ENCODE data around the gene TCFL5. TPM values are rescaled to one million over a fixed set of nuclear protein-coding genes. Genes with fewer than 3 reads are reported as not detected.

The TCFL5 gene
- total RNA-seq, 2 donors from 2014 or later = 7.1 to 24.8 TPM

DNA sequence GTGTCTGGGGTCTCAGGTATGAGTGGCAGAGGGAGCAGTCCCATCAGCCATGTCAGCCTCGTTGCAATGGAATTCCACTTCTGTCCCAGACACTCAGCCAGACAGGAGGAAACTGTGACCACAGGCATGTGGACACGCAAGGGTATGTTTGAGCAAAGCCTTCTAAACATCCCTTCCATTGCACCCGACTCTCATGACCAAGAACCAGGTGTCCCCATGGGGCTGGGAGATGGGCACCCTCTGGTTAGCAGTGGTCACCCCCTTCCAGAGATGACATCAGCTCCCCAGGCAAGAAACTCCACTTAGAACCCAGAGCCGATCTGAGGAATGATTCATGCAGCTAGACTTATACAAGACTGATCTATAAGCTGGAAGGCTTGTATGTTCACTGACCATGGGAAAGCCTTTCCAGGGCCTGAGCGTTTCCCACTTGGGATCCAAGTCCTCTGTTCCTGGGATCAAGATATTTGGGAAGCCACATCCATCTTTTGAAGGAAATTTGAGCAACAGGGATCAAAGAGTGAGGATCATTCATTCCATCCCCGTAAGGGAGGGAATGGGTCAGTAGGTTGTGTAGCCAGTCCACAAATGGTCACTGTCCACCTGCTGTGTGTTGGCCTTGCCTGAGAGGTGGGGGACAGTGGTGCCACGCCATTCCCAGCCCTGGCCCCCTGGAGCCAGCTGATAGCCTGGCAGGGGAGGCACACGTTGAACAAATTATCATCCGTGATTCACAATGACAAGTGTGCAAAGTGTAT is 69.3 kb downstream of the TCFL5 start:
- no peak overlapping the region for H3K4me3 ChIP-seq
- peaks cover 5% of the 10 kb centered on the region for H3K4me1 ChIP-seq (replicated peaks)
- H3K27me3 ChIP-seq (replicated peaks; ENCODE audit: insufficient read depth) = no peaks in the 10 kb centered on the region
- intact Hi-C loops (cut with DNase I) = loop anchor here (2.0 to 10.0 kb wide), 2 partner anchors 124 to 728 kb away; partner anchors contain the start of gene TAF4
- H3K9me3 ChIP-seq = no peaks in the 10 kb centered on the region
- H3K27ac ChIP-seq = no peak overlapping the region
- TF ChIP-seq POLR2AphosphoS5 (IDR thresholded peaks at IDR 0.05) (no peak), POLR2A (IDR thresholded peaks at IDR 0.05) (no peak)
- TF ChIP-seq, protein P1, sequence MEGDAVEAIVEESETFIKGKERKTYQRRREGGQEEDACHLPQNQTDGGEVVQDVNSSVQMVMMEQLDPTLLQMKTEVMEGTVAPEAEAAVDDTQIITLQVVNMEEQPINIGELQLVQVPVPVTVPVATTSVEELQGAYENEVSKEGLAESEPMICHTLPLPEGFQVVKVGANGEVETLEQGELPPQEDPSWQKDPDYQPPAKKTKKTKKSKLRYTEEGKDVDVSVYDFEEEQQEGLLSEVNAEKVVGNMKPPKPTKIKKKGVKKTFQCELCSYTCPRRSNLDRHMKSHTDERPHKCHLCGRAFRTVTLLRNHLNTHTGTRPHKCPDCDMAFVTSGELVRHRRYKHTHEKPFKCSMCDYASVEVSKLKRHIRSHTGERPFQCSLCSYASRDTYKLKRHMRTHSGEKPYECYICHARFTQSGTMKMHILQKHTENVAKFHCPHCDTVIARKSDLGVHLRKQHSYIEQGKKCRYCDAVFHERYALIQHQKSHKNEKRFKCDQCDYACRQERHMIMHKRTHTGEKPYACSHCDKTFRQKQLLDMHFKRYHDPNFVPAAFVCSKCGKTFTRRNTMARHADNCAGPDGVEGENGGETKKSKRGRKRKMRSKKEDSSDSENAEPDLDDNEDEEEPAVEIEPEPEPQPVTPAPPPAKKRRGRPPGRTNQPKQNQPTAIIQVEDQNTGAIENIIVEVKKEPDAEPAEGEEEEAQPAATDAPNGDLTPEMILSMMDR (IDR thresholded peaks at IDR 0.05) = no peak
- no peak for DNase-seq (ENCODE audit: low spot score)
- WGBS = 75% methylated on average over 9 of the region's 9 CpGs
- H3K36me3 ChIP-seq = no peaks in the 10 kb centered on the region

DNA sequence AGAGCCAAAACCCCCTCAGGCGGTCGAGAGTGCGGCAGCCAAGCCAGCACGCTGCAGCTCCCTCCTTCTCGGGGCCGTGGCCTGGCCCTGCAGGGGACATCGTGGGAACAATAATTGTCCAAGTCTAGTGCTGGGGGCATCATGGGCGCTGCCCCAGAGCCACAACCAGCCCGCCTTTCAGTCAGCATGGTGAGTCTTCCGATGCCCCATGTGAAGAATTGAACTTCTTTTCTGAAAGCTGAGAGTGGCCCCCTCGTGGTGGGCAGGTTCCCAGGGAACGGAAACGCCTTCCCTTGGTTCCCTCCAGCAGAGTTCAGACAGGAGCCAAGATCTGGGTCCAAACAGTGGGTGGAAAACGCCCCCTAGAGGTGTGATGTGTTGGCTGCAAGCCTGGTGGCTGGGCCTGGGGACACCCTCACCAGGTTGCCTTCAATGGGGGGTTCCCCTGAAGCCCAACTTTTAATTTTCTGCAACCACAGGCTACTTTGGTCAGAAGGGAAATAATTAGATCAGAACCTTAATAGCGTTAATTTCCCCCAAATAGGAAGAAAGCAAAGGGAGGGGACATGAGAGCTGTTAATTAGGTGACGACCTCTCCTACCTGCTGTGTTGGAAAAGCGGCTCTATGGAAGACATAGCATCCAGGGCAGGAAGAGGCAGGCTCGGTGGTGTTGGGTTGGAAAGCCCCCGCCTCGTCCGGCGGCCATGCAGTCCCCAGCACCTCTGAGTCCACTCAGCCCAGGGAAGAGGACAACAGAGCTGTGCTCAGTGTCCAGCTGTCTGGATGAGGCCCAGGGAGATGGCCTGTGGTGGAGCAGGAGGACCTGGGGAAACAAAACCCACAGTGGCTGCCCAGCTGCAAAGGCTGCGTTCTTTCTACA is 70.1 kb downstream of the TCFL5 start:
- no peaks in the 10 kb centered on the region for H3K36me3 ChIP-seq
- peak; percentile 58 for DNase-seq (ENCODE audit: low spot score)
- H3K4me3 ChIP-seq = no peak overlapping the region
- no peaks in the 10 kb centered on the region for H3K4me1 ChIP-seq (replicated peaks)
- TF ChIP-seq POLR2A (IDR thresholded peaks at IDR 0.05) (no peak), POLR2AphosphoS5 (IDR thresholded peaks at IDR 0.05) (peak; percentile 57)
- TF ChIP-seq, protein P1 (IDR thresholded peaks at IDR 0.05) = peak; percentile 71 to 95 (median 88)
- H3K27ac ChIP-seq = no peak overlapping the region
- no peaks in the 10 kb centered on the region for H3K9me3 ChIP-seq
- intact Hi-C loops (cut with DNase I) = loop anchor here (2.0 to 10.0 kb wide), 2 partner anchors 123 to 727 kb away; partner anchors contain the start of gene TAF4
- 32% methylated on average over 23 of the region's 23 CpGs for WGBS
- H3K27me3 ChIP-seq (replicated peaks; ENCODE audit: insufficient read depth) = no peaks in the 10 kb centered on the region

Small RNAs within 50 kb of the gene (small RNA-seq; reads per million reads assigned to genes)
- 0 reads per million in 2 donors for gene DPH3P1

Other genes starting within 250 kb of the TCFL5 start
- gene SLCO4A1, start 219.3 kb downstream of the TCFL5 start, total RNA-seq = 10 to 100 TPM in 1 of 2 donors, 1 to 10 TPM in 1; 4.5 to 12.3 TPM
- gene NTSR1, start 153.0 kb downstream of the TCFL5 start, total RNA-seq = under 1 TPM in 1 of 2 donors, not detected in 1; 0.74 TPM
- 10 to 100 TPM in 1 of 2 donors, 1 to 10 TPM in 1; 8.3 to 24.1 TPM for gene MRGBP, start 65.3 kb downstream of the TCFL5 start, total RNA-seq
- 10 to 100 TPM; 60.2 to 76.9 TPM for gene OGFR, start 57.0 kb downstream of the TCFL5 start, total RNA-seq
- 1 to 10 TPM; 5.8 to 6.5 TPM for gene COL9A3, start 44.8 kb downstream of the TCFL5 start, total RNA-seq
- gene DIDO1, start 64.7 kb upstream of the TCFL5 start, total RNA-seq = 10 to 100 TPM; 68.5 to 75.9 TPM
- 10 to 100 TPM; 38.7 to 42.7 TPM for gene GID8, start 76.3 kb upstream of the TCFL5 start, total RNA-seq
- gene SLC17A9, start 90.9 kb upstream of the TCFL5 start, total RNA-seq = 1 to 10 TPM in 1 of 2 donors, under 1 TPM in 1; 0.41 to 3.5 TPM
- gene BHLHE23, start 145.1 kb upstream of the TCFL5 start, total RNA-seq = 1 to 10 TPM in 1 of 2 donors, not detected in 1; 4.0 TPM